Skeletal muscle tissue (tissue), 4 donors: Measurements from ENCODE around the gene ABCD3. TPM values are rescaled to one million over a fixed set of nuclear protein-coding genes. Genes with fewer than 3 reads are reported as not detected.
"Not testable (repeated sequence)": the region's sequence is repeated elsewhere in the genome, so short reads cannot be mapped to it uniquely, and the experiment has no call there.

Experiments
- H3K27ac ChIP-seq: one replicate; pipeline ENCODE4 v1.7.0; 2013; ENCODE audit warnings: mild to moderate bottlenecking, low read depth, low read length, inconsistent platforms
- H3K27me3 ChIP-seq, 3 donors: one replicate each; pipeline ENCODE4 v1.7.0; 2013; ENCODE audit warnings: low read length in 3 of 3; ENCODE audit not compliant: control insufficient read depth in 3 of 3, insufficient read depth in 3 of 3
- H3K36me3 ChIP-seq, 3 donors: one replicate each; pipeline ENCODE4 v1.7.0; 2013; ENCODE audit warnings: low read length in 3 of 3; ENCODE audit not compliant: control insufficient read depth in 3 of 3, insufficient read depth in 3 of 3
- H3K4me1 ChIP-seq, 3 donors: one replicate each; pipeline ENCODE4 v1.7.0; 2013; ENCODE audit warnings: low read length in 3 of 3, mild to moderate bottlenecking in 3 of 3; ENCODE audit not compliant: control insufficient read depth in 3 of 3, insufficient read depth in 3 of 3
- H3K4me3 ChIP-seq, 3 donors: one replicate each; pipeline ENCODE4 v1.7.0; 2013; ENCODE audit warnings: low read length in 3 of 3
- H3K9ac ChIP-seq, 3 donors: one replicate each; pipeline ENCODE4 v1.7.0; 2013; ENCODE audit warnings: low read length in 3 of 3, mild to moderate bottlenecking in 3 of 3, moderate library complexity in 2 of 3, low read depth in 1 of 3
- H3K9me3 ChIP-seq, 3 donors: one replicate each; pipeline ENCODE4 v1.7.0; 2013; ENCODE audit warnings: low read length in 3 of 3; ENCODE audit not compliant: control insufficient read depth in 3 of 3
- total RNA-seq: library from RNA; depleted of rRNA; stranded (reverse); fragments of >200 nt; gene quantifications from one replicate; pipeline ENCODE4 v1.2.3, GENCODE V29; 2014
- donor health status: Osteomylitis.

ABCD3 gene
- 31.8 TPM for total RNA-seq

GRCh38 chr1:94417978-94418663 lies at the start of gene ABCD3:
TSS of gene ABCD3 (plus strand) at chr1:94418389. CDS start at chr1:94418479, 90 bp downstream.
- peak within 1 kb of the TSS; percentile 80 to 86 (median 81) for H3K4me3 ChIP-seq
- H3K27me3 ChIP-seq, result no peaks in the 10 kb centered on the region
- H3K9me3 ChIP-seq, result no peaks in the 10 kb centered on the region
- H3K27ac ChIP-seq, result peak within 1 kb of the TSS; percentile 75
- no peaks in the 10 kb centered on the region for H3K36me3 ChIP-seq
- peak within 1 kb of the TSS; percentile 85 to 89 (median 88) for H3K9ac ChIP-seq
- peaks cover 10 to 23% (median 20%) of the 10 kb centered on the region in 3 donors for H3K4me1 ChIP-seq

GRCh38 chr1:94372771-94373170 lies 45.4 kb upstream of the ABCD3 start:
- not testable (repeated sequence) for H3K4me3 ChIP-seq, H3K9me3 ChIP-seq, H3K27me3 ChIP-seq, H3K36me3 ChIP-seq, H3K4me1 ChIP-seq, H3K27ac ChIP-seq, H3K9ac ChIP-seq

- H3K9me3 ChIP-seq, H3K27me3 ChIP-seq, H3K27ac ChIP-seq, H3K4me3 ChIP-seq, H3K9ac ChIP-seq, H3K36me3 ChIP-seq, H3K4me1 ChIP-seq: not testable (repeated sequence)
Measured at GRCh38 chr1:94373311-94373710, 44.9 kb upstream of the ABCD3 start.

- not testable (repeated sequence) for H3K4me1 ChIP-seq, H3K27ac ChIP-seq, H3K36me3 ChIP-seq, H3K9ac ChIP-seq, H3K27me3 ChIP-seq, H3K9me3 ChIP-seq, H3K4me3 ChIP-seq
Measured at GRCh38 chr1:94375666-94376065, 42.5 kb upstream of the ABCD3 start.

DNA sequence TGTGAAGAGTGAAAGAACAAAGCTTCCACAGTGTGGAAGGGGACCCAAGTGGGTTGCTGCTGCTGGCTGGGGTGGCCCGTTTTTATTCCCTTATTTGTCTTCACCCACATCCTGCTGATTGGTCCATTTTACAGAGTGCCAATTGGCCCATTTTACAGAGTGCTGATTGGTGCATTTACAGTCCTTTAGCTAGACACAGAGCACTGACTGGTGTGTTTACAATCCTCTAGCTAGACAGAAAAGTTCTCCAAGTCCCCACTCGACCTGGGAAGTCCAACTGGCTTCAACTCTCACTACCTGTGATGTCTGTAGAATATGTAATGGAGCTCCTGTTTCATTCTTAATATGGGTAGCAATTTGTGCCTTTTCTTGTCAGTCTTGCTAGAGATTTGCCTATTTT lies 39.7 kb upstream of the ABCD3 start:
- H3K4me3 ChIP-seq, H3K27me3 ChIP-seq, H3K9me3 ChIP-seq, H3K4me1 ChIP-seq, H3K27ac ChIP-seq, H3K36me3 ChIP-seq, H3K9ac ChIP-seq: not testable (repeated sequence)

DNA sequence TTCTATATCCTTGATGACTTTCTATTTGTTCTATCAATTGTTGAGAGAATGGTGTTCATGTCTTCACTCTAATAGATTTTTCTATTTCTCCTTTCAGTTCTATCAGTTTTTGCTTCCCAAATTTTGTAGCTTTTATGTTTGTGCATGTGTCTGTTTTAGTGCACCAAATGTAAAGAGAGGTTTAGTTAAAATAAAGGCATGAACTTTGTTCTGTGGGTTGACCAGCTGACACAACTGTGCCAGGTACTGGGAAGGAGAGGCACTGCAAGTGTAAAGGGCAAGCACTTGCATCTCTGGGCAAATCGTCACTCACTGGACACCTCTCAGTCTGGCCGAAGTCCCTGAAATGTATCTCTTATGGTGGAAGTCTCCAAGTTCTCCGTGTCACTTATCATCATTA lies 38.6 kb upstream of the ABCD3 start:
- H3K27ac ChIP-seq, result no peak overlapping the region
- H3K4me1 ChIP-seq, result no peaks in the 10 kb centered on the region
- H3K27me3 ChIP-seq, result no peaks in the 10 kb centered on the region
- no peak overlapping the region for H3K9ac ChIP-seq
- H3K36me3 ChIP-seq, result no peaks in the 10 kb centered on the region
- no peak overlapping the region for H3K4me3 ChIP-seq
- no peaks in the 10 kb centered on the region for H3K9me3 ChIP-seq

- Histone ChIP-seq H3K4me1 (no peaks in the 10 kb centered on the region), H3K27me3 (no peaks in the 10 kb centered on the region), H3K36me3 (no peaks in the 10 kb centered on the region), H3K9me3 (no peaks in the 10 kb centered on the region), H3K4me3 (no peak overlapping the region), H3K9ac (no peak overlapping the region), H3K27ac (no peak overlapping the region)
Measured at GRCh38 chr1:94382201-94382600, 36.0 kb upstream of the ABCD3 start.

DNA sequence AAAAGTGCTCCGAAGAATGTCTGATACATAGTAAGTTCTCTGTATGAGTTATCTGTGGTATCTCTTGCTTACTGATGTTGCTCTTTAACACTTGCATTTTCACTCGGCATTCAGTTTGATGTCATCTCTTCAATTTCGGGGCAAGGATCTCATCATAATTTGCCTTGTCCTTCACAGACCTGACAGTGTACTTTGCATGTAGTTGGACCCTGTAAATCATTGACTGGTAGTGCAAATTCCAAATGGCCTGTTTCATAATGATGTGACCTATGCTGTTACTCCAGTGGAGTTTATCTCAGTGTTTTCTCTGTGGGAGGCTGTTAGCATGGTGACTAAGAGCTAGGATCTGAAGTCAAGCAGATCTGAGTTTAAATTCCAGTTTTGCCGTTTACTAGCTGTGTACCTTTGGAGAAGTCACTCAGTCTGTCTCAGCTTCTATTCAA lies 34.2 kb upstream of the ABCD3 start:
- H3K9ac ChIP-seq, result no peak overlapping the region
- no peak overlapping the region for H3K4me3 ChIP-seq
- no peaks in the 10 kb centered on the region for H3K9me3 ChIP-seq
- H3K27me3 ChIP-seq, result no peaks in the 10 kb centered on the region
- no peak overlapping the region for H3K27ac ChIP-seq
- no peaks in the 10 kb centered on the region for H3K36me3 ChIP-seq
- H3K4me1 ChIP-seq, result no peaks in the 10 kb centered on the region

GRCh38 chr1:94384485-94385265 lies 33.5 kb upstream of the ABCD3 start:
- Histone ChIP-seq H3K9ac (no peak overlapping the region), H3K27ac (no peak overlapping the region), H3K4me1 (no peaks in the 10 kb centered on the region), H3K4me3 (no peak overlapping the region), H3K36me3 (no peaks in the 10 kb centered on the region), H3K9me3 (no peaks in the 10 kb centered on the region), H3K27me3 (no peaks in the 10 kb centered on the region)

- Histone ChIP-seq H3K36me3 (no peaks in the 10 kb centered on the region), H3K4me3 (no peak overlapping the region), H3K27me3 (no peaks in the 10 kb centered on the region), H3K9me3 (no peaks in the 10 kb centered on the region), H3K4me1 (no peaks in the 10 kb centered on the region), H3K9ac (no peak overlapping the region), H3K27ac (no peak overlapping the region)
Measured at GRCh38 chr1:94385308-94385929, 32.8 kb upstream of the ABCD3 start.
